ENCODE data around the gene TSPAN14. TPM values are rescaled to one million over a fixed set of nuclear protein-coding genes. Genes with fewer than 3 reads are reported as not detected.

TSPAN14 gene
- total RNA-seq, 1 experiment from 2014 or later, result 73.5 TPM

- CTCF ChIA-PET, result interaction anchor here (1.2 kb wide), 1 partner anchor 80 kb away, joined by 3 read pairs; no protein-coding TSS in a partner anchor
- no peaks in the 10 kb centered on the region for H3K27me3 Mint-ChIP-seq (ENCODE audit: low read depth)
Measured at GRCh38 chr10:80425901-80426300, 28.2 kb upstream of the TSPAN14 start.

More at GRCh38 chr10:80425901-80426300, 28.2 kb upstream of the TSPAN14 start:
- ATAC-seq (no peak), DNase-seq (ENCODE audit: low spot score) (no peak)
- no peaks in the 10 kb centered on the region for H3K9me3 Mint-ChIP-seq
- H3K4me3 Mint-ChIP-seq, result no peak overlapping the region
- peaks cover 5% of the 10 kb centered on the region for H3K4me1 Mint-ChIP-seq
- H3K36me3 Mint-ChIP-seq, result peaks cover 62% of the 10 kb centered on the region
- H3K27ac Mint-ChIP-seq, result no peak overlapping the region
- TF ChIP-seq ZNF281 (CRISPR knock-in tag; IDR thresholded peaks at IDR 0.05) (no peak), TCF7 (CRISPR knock-in tag; IDR thresholded peaks at IDR 0.05; ENCODE audit: low read depth) (no peak), PRDM15 (CRISPR knock-in tag; IDR thresholded peaks at IDR 0.05) (no peak), MAX (CRISPR knock-in tag; IDR thresholded peaks at IDR 0.05) (no peak), AR (CRISPR knock-in tag; IDR thresholded peaks at IDR 0.05) (no peak), TP53 (CRISPR knock-in tag; IDR thresholded peaks at IDR 0.05) (no peak), HMGXB4 (CRISPR knock-in tag; IDR thresholded peaks at IDR 0.05) (no peak), USF1 (CRISPR knock-in tag; IDR thresholded peaks at IDR 0.05) (no peak), RORB (CRISPR knock-in tag; IDR thresholded peaks at IDR 0.05) (no peak), IRF1 (CRISPR knock-in tag; IDR thresholded peaks at IDR 0.05) (no peak), CREM (CRISPR knock-in tag; IDR thresholded peaks at IDR 0.05) (no peak), ATF3 (CRISPR knock-in tag; conservative IDR thresholded peaks at IDR 0.05) (no peak), NR1H2 (CRISPR knock-in tag; IDR thresholded peaks at IDR 0.05) (no peak)
- POLR2A ChIA-PET, result no interaction called here

Data from WTC11 (cell line).